ENCODE data around the gene ZSCAN22. TPM values are rescaled to one million over a fixed set of nuclear protein-coding genes. Genes with fewer than 3 reads are reported as not detected.

Gene ZSCAN22
- total RNA-seq, 1 experiment from 2014 or later = 4.6 TPM

GRCh38 chr19:58350871-58351557, 24.2 kb downstream of the ZSCAN22 start (continued):
- TF ChIP-seq POLR2AphosphoS5 (IDR thresholded peaks at IDR 0.05; ENCODE audit: low read depth, low read length) (no peak), SIN3A (IDR thresholded peaks at IDR 0.05; ENCODE audit: low read depth) (no peak), JUND (IDR thresholded peaks at IDR 0.05) (no peak), ATF3 (IDR thresholded peaks at IDR 0.05) (no peak), ZFX (IDR thresholded peaks at IDR 0.05) (no peak), SRF (IDR thresholded peaks at IDR 0.05; ENCODE audit: low read depth) (no peak), ELF1 (IDR thresholded peaks at IDR 0.05; ENCODE audit: borderline replicate concordance, low read depth) (no peak)

GRCh38 chr19:58351558-58351878, 24.7 kb downstream of the ZSCAN22 start:
- POLR2A ChIA-PET = interaction anchor here (1.4 kb wide), 1 partner anchor 11 kb away, joined by 7 read pairs; the partner anchor contains the start of gene ZNF497
- no TSS peak for BruUV-seq (replicated peaks)
- Histone ChIP-seq H3K9me2 (ENCODE audit: insufficient read depth) (no peaks in the 10 kb centered on the region), H3K9ac (ENCODE audit: low read length) (no peak overlapping the region), H3K79me2 (ENCODE audit: insufficient read depth, low read length) (no peaks in the 10 kb centered on the region), H3K27me3 (ENCODE audit: insufficient read depth, low read length) (no peaks in the 10 kb centered on the region), H3K36me3 (ENCODE audit: control insufficient read depth in 1 of 2, insufficient read depth in 2 of 2, low read length in 2 of 2) (no peaks in the 10 kb centered on the region), H3K9me3 (ENCODE audit: control insufficient read depth in 1 of 2, insufficient read depth in 1 of 2, low read depth in 1 of 2, low read length in 2 of 2) (no peaks in the 10 kb centered on the region), H3K4me3 (replicated peaks in 1 of 2; ENCODE audit: low read depth in 1 of 2, low read length in 2 of 2) (no peak overlapping the region), H4K20me1 (ENCODE audit: insufficient read depth) (no peaks in the 10 kb centered on the region), H3K27ac (ENCODE audit: low read depth, low read length) (no peak overlapping the region), H3K4me1 (ENCODE audit: control insufficient read depth in 1 of 2, insufficient read depth in 2 of 2, low read length in 2 of 2) (no peaks in the 10 kb centered on the region), H2AFZ (ENCODE audit: low read depth, low read length, poor library complexity, severe bottlenecking) (no peak overlapping the region), H3K4me2 (ENCODE audit: low read length) (no peak overlapping the region)
- DNase-seq (ENCODE audit: low read depth, low spot score) = no peak
- CTCF ChIA-PET = no interaction called here
- no peak for ATAC-seq
- TF ChIP-seq SRF (IDR thresholded peaks at IDR 0.05; ENCODE audit: low read depth) (no peak), SIN3A (IDR thresholded peaks at IDR 0.05; ENCODE audit: low read depth) (no peak), ZBTB33 (IDR thresholded peaks at IDR 0.05; ENCODE audit: extremely low read depth, insufficient replicate concordance, low read length) (no peak), JUND (IDR thresholded peaks at IDR 0.05) (no peak), CBX3 (IDR thresholded peaks at IDR 0.05; ENCODE audit: low read depth) (no peak), RAD21 (IDR thresholded peaks at IDR 0.05; ENCODE audit: low read depth) (no peak), POLR2AphosphoS5 (IDR thresholded peaks at IDR 0.05; ENCODE audit: low read depth, low read length) (no peak), YY1 (IDR thresholded peaks at IDR 0.05; ENCODE audit: extremely low read depth, insufficient replicate concordance, low read depth, low read length) (no peak), EZH2phosphoT487 (IDR thresholded peaks at IDR 0.05; ENCODE audit: borderline replicate concordance) (no peak), CEBPB (IDR thresholded peaks at IDR 0.05; ENCODE audit: low read depth) (no peak), REST (IDR thresholded peaks at IDR 0.05; ENCODE audit: low read depth) (no peak), TCF7L2 (IDR thresholded peaks at IDR 0.05; ENCODE audit: borderline replicate concordance, extremely low read depth, insufficient read depth, insufficient read length) (no peak), CTCF (IDR thresholded peaks at IDR 0.05 in 2 of 3, conservative IDR thresholded peaks at IDR 0.05 in 1 of 3; ENCODE audit: borderline replicate concordance in 1 of 3, insufficient read depth in 1 of 3, low read depth in 2 of 3, low read length in 2 of 3) (no peak)
- RAD21 ChIA-PET (ENCODE audit: low non-redundant PET in 1 of 2, low total read pairs in 2 of 2, uncharacterized antibody in 2 of 2, unreplicated experiment in 2 of 2) = interaction anchor here in 1 of 2 experiments (0.5 kb wide), 1 partner anchor 133 kb away, joined by 3 read pairs; no protein-coding TSS in a partner anchor
- intact Hi-C loops (cut with micrococcal nuclease) = no loop called here
